Transverse colon (tissue), 4 donors: ENCODE results near the gene MTURN. TPM values are rescaled to one million over a fixed set of nuclear protein-coding genes. Genes with fewer than 3 reads are reported as not detected.

ENCODE experiments used
- DNase-seq: peaks from one replicate; pipeline ENCODE4 v3.0.0-alpha.2; 2019
- H3K27ac ChIP-seq, 4 donors: fragments of 200-600 bp; sonication (generic); 2 replicates each; pipeline ENCODE4 v1.5.1; 2016 to 2018; ENCODE audit warnings: inconsistent platforms in 4 of 4
- H3K27me3 ChIP-seq: fragments of 200-600 bp; sonication (generic); 2 replicates; pipeline ENCODE4 v1.5.1; 2017; ENCODE audit warnings: inconsistent platforms
- H3K36me3 ChIP-seq, 4 donors: fragments of 200-600 bp; sonication (generic); 2 replicates each; pipeline ENCODE4 v1.5.1; 2017 to 2019; ENCODE audit warnings: inconsistent platforms in 4 of 4
- H3K4me1 ChIP-seq, 4 donors: fragments of 200-600 bp; sonication (generic); 2 replicates each; pipeline ENCODE4 v1.5.1; 2017 to 2020; ENCODE audit warnings: inconsistent platforms in 4 of 4
- H3K4me3 ChIP-seq, 4 donors: fragments of 200-600 bp; sonication (generic); 1 replicate in 1 of 4; 2 replicates in 3 of 4; pipeline versions ENCODE4 v1.5.1 to v1.6.1; 2017 to 2019; ENCODE audit warnings: inconsistent platforms in 4 of 4
- H3K9me3 ChIP-seq, 2 donors: fragments of 200-600 bp; sonication (generic); 2 replicates each; pipeline ENCODE4 v1.5.1; 2017 to 2019; ENCODE audit warnings: inconsistent platforms in 2 of 2
- CTCF ChIP-seq, 5 experiments: fragments of 200-600 bp in 3 of 5; fragments of 450-650 bp in 2 of 5; sonication (generic) in 3 of 5; IDR thresholded peaks; 1 replicate in 2 of 5; 2 replicates in 3 of 5; pipeline ENCODE4 v1.5.1; 2016 to 2017; ENCODE audit warnings: antibody characterized with exemption in 5 of 5, inconsistent platforms in 3 of 5, mild to moderate bottlenecking in 2 of 5, moderate library complexity in 1 of 5
- EP300 ChIP-seq: sonication (generic); formaldehyde crosslinking; IDR thresholded peaks from one replicate; pipeline ENCODE4 v1.6.1; 2017; ENCODE audit warnings: antibody characterized with exemption, low read depth
- POLR2A ChIP-seq: fragments of 450-650 bp; IDR thresholded peaks from one replicate; pipeline ENCODE4 v1.6.1; 2016; ENCODE audit warnings: antibody characterized with exemption, mild to moderate bottlenecking, moderate library complexity
- POLR2AphosphoS5 ChIP-seq, 3 donors: sonication (generic); formaldehyde crosslinking; IDR thresholded peaks; one replicate each; pipeline ENCODE4 v1.6.1; 2016; ENCODE audit warnings: antibody characterized with exemption in 3 of 3
- WGBS, 2 donors: methylation state at CpG; one replicate each; pipeline ENCODE4 v1.1.5; 2018; ENCODE audit warnings: low coverage in 1 of 2; 5-methylcytosine and 5-hydroxymethylcytosine counted together
- in situ Hi-C, 4 donors: fragments of 200-750 bp; cut with MboI; loops; one replicate each; pipeline versions ENCODE4 v1.15.0 to v1.15.1; 2017; ENCODE audit warnings: low sequenced_read_pairs in 3 of 4, low pct_ligation_motif_present in 1 of 4, low pct_unique_long_range_greater_than_20kb in 1 of 4
- intact Hi-C: fragments of 100-400 bp; cut with DNase I; formaldehyde crosslinking; loops from one replicate; pipeline ENCODE4 v1.15.1; 2023; ENCODE audit warnings: low total_unique reads
- total RNA-seq, 4 donors: library from RNA; depleted of rRNA; stranded (reverse); fragments of >200 nt; gene quantifications; one replicate each; pipeline ENCODE4 v1.1.0, GENCODE V29; 2016

The MTURN gene
- total RNA-seq, 4 donors from 2014 or later: 7.9 to 28.3 (median 15.0) TPM

DNA sequence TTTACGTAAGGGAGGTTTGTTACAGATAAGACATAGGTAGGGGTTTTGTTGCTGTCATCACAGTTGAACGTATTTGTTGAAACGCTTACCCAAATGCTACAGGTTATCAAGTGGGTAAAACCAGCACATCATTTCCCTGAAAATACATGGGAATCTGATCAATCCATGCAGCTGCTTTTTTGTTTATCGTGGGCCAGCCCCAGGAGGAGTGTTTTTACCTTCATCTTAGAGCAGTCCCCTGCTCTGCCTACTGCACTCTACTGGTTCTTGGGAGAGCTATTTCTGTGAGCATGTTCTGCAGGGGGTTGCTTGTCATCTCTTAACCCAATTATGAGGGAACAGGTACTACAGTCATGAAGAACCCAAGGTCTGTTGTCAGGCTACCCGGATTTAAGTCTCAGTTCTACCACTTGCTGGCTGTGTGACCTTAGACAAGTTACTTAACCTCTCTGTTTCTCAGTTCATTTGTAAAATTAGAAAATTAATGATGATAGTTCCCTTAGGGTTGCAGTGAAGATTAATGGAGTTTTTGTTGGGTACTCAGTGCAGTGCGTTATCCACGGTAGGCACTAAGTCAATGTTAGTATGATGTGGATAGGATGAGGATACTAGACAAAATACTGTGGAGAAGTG is 15.0 kb downstream of the MTURN start:
- peaks cover 0 to 5% (median 0%) of the 10 kb centered on the region in 4 donors for H3K4me1 ChIP-seq
- TF ChIP-seq CTCF (IDR thresholded peaks at IDR 0.05) (no peak), EP300 (no peak), POLR2A (no peak), POLR2AphosphoS5 (IDR thresholded peaks at IDR 0.05) (no peak)
- in situ Hi-C loops (loop anchor here in 3 of 4 donors (25.0 kb wide), 3 partner anchors 263 to 588 kb away; no protein-coding TSS in a partner anchor), intact Hi-C loops (no loop called here)
- H3K4me3 ChIP-seq: no peak overlapping the region
- no peak for DNase-seq
- H3K9me3 ChIP-seq: no peaks in the 10 kb centered on the region
- H3K27me3 ChIP-seq: no peaks in the 10 kb centered on the region
- H3K27ac ChIP-seq: no peak overlapping the region
- 96 to 100% methylated on average over 2 to 7 of the region's 7 CpGs for WGBS, 2 donors
- no peaks in the 10 kb centered on the region for H3K36me3 ChIP-seq

GRCh38 chr7:30150711-30151110 is 15.9 kb downstream of the MTURN start:
- in situ Hi-C loops (loop anchor here in 3 of 4 donors (25.0 kb wide), 3 partner anchors 262 to 587 kb away; no protein-coding TSS in a partner anchor), intact Hi-C loops (no loop called here)
- H3K4me3 ChIP-seq: no peak overlapping the region
- TF ChIP-seq POLR2AphosphoS5 (IDR thresholded peaks at IDR 0.05): no peak
- no peak for TF ChIP-seq EP300
- no peak for TF ChIP-seq POLR2A
- TF ChIP-seq CTCF (IDR thresholded peaks at IDR 0.05): no peak
- peaks cover 0 to 5% (median 0%) of the 10 kb centered on the region in 4 donors for H3K4me1 ChIP-seq
- no peaks in the 10 kb centered on the region for H3K27me3 ChIP-seq
- H3K36me3 ChIP-seq: no peaks in the 10 kb centered on the region
- 90 to 100% methylated on average over 1 to 7 of the region's 7 CpGs for WGBS, 2 donors
- DNase-seq: no peak
- H3K9me3 ChIP-seq: no peaks in the 10 kb centered on the region
- H3K27ac ChIP-seq: no peak overlapping the region

DNA sequence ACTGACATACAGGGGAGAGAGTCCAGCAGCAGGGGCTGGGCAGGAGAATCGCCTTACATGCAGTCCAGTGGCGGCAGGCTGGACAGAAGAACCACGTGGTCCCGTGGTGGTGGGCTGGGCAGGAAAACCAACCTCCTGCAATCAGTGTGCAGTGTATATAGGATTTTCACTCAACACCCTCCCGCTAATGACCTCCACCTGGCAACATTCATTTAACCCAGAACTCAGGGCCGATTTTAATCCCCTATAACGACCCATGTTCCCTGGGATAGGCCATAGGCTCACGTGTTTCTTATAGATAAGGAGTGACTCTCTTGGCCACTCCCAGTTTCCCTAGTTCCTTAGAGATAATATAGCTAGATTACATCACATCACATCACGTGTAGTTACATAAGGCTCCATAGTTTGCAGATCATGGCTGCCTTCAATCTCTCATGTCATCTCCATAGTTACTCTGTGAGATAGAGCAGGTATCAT is 19.4 kb downstream of the MTURN start:
- in situ Hi-C loops: loop anchor here in 3 of 4 donors (25.0 kb wide), 3 partner anchors 258 to 583 kb away; no protein-coding TSS in a partner anchor

More for the DNA sequence above, 19.4 kb downstream of the MTURN start:
- H3K27ac ChIP-seq: no peak overlapping the region
- H3K4me1 ChIP-seq: peaks cover 0 to 3% (median 1%) of the 10 kb centered on the region in 4 donors
- 70 to 82% methylated on average over 4 to 9 of the region's 9 CpGs for WGBS, 2 donors
- no peak for TF ChIP-seq CTCF (IDR thresholded peaks at IDR 0.05)
- no peak for TF ChIP-seq EP300
- TF ChIP-seq POLR2AphosphoS5 (IDR thresholded peaks at IDR 0.05): no peak
- TF ChIP-seq POLR2A: no peak
- no peaks in the 10 kb centered on the region for H3K27me3 ChIP-seq
- no peaks in the 10 kb centered on the region for H3K9me3 ChIP-seq
- intact Hi-C loops: no loop called here
- no peaks in the 10 kb centered on the region for H3K36me3 ChIP-seq
- no peak for DNase-seq
- no peak overlapping the region for H3K4me3 ChIP-seq
